Osteocyte (in vitro differentiated cells): ENCODE measurements around the gene NEK1. TPM values are rescaled to one million over a fixed set of nuclear protein-coding genes. Genes with fewer than 3 reads are reported as not detected.

Experiments
- DNase-seq: peaks from one replicate; pipeline ENCODE4 v3.0.0; 2021; ENCODE audit warnings: mixed read lengths; ENCODE audit not compliant: unreplicated experiment; ENCODE audit errors: extremely low spot score
- H3K27ac Mint-ChIP-seq: one replicate; pipeline ENCODE4 v1.8.0; 2021; ENCODE audit warnings: mild to moderate bottlenecking, mixed read lengths; ENCODE audit not compliant: unreplicated experiment
- H3K27me3 Mint-ChIP-seq: one replicate; pipeline ENCODE4 v1.8.0; 2021; ENCODE audit warnings: mixed read lengths; ENCODE audit not compliant: unreplicated experiment
- H3K36me3 Mint-ChIP-seq: one replicate; pipeline ENCODE4 v1.8.0; 2021; ENCODE audit warnings: mixed read lengths; ENCODE audit not compliant: unreplicated experiment
- H3K4me1 Mint-ChIP-seq: one replicate; pipeline ENCODE4 v1.8.0; 2021; ENCODE audit warnings: mixed read lengths; ENCODE audit not compliant: unreplicated experiment
- H3K4me3 Mint-ChIP-seq: one replicate; pipeline ENCODE4 v1.8.0; 2021; ENCODE audit warnings: mild to moderate bottlenecking, moderate library complexity, mixed read lengths; ENCODE audit not compliant: unreplicated experiment
- H3K9me3 Mint-ChIP-seq: one replicate; pipeline ENCODE4 v1.8.0; 2021; ENCODE audit warnings: mixed read lengths; ENCODE audit not compliant: unreplicated experiment
- total RNA-seq: library from RNA; stranded (reverse); gene quantifications from 2 replicates; pipeline ENCODE4 v1.2.1, GENCODE V29; 2021
- TF ChIP-seq, protein P1 (sequence below): fragments of 200-600 bp; sonication (generic); IDR thresholded peaks from 2 replicates; pipeline ENCODE4 v1.5.0; 2021; ENCODE audit warnings: antibody characterized with exemption, mild to moderate bottlenecking, moderate library complexity

NEK1 gene
- total RNA-seq, 1 donor from 2014 or later, result 17.7 TPM

DNA sequence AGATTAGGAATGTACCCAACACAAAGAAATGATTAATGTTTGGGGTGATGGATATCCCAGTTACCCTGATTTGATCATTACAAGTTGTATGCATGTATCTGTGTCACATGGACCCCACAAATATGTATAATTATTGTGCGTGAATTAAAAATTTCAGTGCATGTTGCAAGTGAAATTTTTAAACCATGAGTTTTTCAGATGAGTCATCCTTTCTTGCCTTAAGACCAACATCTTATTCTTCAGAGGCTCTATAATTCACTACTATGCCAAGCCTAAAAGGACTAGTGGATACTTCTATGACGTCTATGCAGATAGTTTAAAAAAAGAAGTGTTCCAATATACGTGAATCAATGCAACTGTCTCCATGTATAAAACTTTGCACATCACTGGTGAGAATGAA lies 228.7 kb downstream of the NEK1 start:
- peak overlapping the region; percentile 44 for H3K27ac Mint-ChIP-seq
- DNase-seq, result no peak
- peaks cover 14% of the 10 kb centered on the region for H3K36me3 Mint-ChIP-seq
- TF ChIP-seq, protein P1, sequence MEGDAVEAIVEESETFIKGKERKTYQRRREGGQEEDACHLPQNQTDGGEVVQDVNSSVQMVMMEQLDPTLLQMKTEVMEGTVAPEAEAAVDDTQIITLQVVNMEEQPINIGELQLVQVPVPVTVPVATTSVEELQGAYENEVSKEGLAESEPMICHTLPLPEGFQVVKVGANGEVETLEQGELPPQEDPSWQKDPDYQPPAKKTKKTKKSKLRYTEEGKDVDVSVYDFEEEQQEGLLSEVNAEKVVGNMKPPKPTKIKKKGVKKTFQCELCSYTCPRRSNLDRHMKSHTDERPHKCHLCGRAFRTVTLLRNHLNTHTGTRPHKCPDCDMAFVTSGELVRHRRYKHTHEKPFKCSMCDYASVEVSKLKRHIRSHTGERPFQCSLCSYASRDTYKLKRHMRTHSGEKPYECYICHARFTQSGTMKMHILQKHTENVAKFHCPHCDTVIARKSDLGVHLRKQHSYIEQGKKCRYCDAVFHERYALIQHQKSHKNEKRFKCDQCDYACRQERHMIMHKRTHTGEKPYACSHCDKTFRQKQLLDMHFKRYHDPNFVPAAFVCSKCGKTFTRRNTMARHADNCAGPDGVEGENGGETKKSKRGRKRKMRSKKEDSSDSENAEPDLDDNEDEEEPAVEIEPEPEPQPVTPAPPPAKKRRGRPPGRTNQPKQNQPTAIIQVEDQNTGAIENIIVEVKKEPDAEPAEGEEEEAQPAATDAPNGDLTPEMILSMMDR, result no peak
- H3K4me1 Mint-ChIP-seq, result peaks cover 23% of the 10 kb centered on the region
- H3K4me3 Mint-ChIP-seq, result no peak overlapping the region
- H3K27me3 Mint-ChIP-seq, result no peaks in the 10 kb centered on the region
- H3K9me3 Mint-ChIP-seq, result peaks cover 25% of the 10 kb centered on the region

DNA sequence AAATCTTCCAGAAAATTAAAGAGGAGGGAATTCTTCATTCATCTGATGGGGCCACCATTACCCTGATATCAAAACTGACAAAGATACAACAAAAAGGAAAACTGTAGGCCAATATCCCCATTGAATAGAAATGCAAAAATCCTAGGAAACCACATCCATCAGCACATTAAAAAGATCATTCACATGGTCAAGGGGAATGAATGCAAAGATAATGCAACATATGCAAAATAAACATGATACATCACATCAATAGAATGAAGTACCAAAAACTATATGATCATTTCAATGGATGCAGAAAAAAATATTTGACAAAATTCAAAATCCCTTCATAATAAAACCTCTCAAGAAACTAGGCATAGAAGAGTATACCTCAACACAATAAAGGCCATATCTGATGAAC lies 232.7 kb downstream of the NEK1 start:
- DNase-seq, result no peak
- Mint-ChIP-seq H3K36me3 (peaks cover 25% of the 10 kb centered on the region), H3K27ac (no peak overlapping the region), H3K27me3 (no peaks in the 10 kb centered on the region), H3K9me3 (peaks cover 51% of the 10 kb centered on the region), H3K4me1 (peaks cover 13% of the 10 kb centered on the region), H3K4me3 (no peak overlapping the region)
- TF ChIP-seq, protein P1, result no peak

DNA sequence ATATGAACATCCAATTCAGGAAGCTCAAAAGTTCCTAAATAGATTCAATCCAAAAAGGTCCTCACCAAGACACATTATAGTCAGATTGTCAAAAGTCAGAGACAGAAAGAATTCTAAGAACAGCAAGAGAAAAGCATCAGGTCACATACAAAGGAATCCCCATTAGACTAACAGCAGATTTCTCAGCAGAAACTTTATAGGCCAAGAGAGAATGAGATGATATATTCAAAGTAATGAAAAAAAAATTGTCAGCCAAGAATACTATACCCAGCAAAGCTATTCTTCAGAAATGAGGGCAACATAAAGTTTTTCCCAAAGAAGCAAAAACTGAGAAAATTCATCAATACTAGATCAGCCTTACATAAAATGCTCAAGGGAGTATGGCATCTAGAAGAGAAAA lies 235.0 kb downstream of the NEK1 start:
- H3K4me1 Mint-ChIP-seq, result no peaks in the 10 kb centered on the region
- DNase-seq, result no peak
- peaks cover 25% of the 10 kb centered on the region for H3K36me3 Mint-ChIP-seq
- no peaks in the 10 kb centered on the region for H3K27me3 Mint-ChIP-seq
- no peak overlapping the region for H3K27ac Mint-ChIP-seq
- H3K9me3 Mint-ChIP-seq, result peaks cover 51% of the 10 kb centered on the region
- H3K4me3 Mint-ChIP-seq, result no peak overlapping the region
- TF ChIP-seq, protein P1, result no peak

DNA sequence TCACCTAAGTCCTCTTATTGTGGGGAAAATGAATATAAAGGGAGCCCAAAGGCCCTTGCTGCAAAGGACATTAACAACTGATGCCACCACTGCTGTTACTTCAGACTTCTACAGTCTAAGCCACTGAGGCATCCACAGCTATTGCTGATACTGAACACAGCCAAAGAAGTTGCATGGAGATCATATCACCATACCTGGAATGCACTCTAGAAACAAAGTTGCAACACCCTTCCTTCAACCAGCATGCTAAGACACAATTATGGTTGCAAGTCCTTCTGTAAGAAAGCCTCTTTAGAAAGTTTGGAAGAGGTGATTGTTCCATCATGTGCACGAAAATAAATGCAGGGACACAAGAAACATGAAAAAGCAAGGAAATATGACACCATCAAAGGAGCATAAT lies 236.0 kb downstream of the NEK1 start:
- H3K9me3 Mint-ChIP-seq, result peaks cover 43% of the 10 kb centered on the region
- H3K4me1 Mint-ChIP-seq, result no peaks in the 10 kb centered on the region
- no peak overlapping the region for H3K4me3 Mint-ChIP-seq
- peaks cover 18% of the 10 kb centered on the region for H3K36me3 Mint-ChIP-seq
- H3K27ac Mint-ChIP-seq, result no peak overlapping the region
- DNase-seq, result no peak
- no peaks in the 10 kb centered on the region for H3K27me3 Mint-ChIP-seq
- TF ChIP-seq, protein P1, result no peak

DNA sequence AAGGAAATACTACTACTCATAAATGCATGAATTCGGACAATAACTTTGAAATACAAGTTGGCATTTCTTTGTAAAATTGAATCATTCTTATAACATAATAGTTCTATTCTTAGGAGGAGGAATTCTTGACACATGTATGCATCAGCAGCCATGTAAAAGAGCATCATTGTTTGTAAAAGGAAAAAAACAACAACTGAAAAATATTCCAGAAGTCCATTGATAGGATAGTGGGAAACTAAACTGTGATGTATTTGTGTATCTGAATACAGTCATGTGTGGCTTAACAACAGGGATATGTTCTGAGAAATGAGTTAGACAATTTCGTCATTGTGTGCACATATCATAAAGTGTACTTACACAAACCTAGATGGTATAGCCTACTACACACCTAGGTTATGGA lies 239.6 kb downstream of the NEK1 start:
- peaks cover 11% of the 10 kb centered on the region for H3K36me3 Mint-ChIP-seq
- peaks cover 21% of the 10 kb centered on the region for H3K9me3 Mint-ChIP-seq

More for the DNA sequence above, 239.6 kb downstream of the NEK1 start:
- Mint-ChIP-seq H3K4me3 (no peak overlapping the region), H3K27me3 (no peaks in the 10 kb centered on the region), H3K27ac (no peak overlapping the region), H3K4me1 (no peaks in the 10 kb centered on the region)
- TF ChIP-seq, protein P1, result no peak
- no peak for DNase-seq
